Left forelimb (tissue), 1 donor: ENCODE data around the gene IFT74.

ENCODE experiments used
- DNase-seq: peaks from one replicate; pipeline ENCODE4 v3.0.0-alpha.2; 2018; ENCODE audit warnings: low spot score

Gene IFT74

GRCh38 chr9:26974927-26975326 is 18.7 kb downstream of the IFT74 start:
- DNase-seq: no peak

GRCh38 chr9:26975728-26976707 is 19.8 kb downstream of the IFT74 start:
- DNase-seq: no peak

DNA sequence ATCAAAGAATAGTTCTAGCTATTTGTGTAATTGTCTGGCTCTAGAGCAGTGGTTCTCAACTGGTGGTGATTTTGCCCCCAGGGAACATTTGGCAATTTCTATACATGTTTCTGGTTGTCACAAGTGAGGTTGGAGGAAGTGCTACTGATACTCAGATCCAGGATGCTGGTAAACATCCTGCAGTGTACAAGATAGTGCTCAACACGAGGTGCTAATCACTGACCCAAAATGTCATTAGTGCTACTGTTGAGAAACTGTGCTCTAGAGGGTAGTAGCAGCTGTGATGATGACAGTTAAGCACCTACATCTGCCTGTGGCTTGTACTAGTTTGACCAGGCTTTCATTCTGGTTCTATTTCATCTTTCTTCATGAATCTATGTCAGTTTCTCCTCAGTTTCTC is 27.1 kb downstream of the IFT74 start:
- DNase-seq: no peak

DNA sequence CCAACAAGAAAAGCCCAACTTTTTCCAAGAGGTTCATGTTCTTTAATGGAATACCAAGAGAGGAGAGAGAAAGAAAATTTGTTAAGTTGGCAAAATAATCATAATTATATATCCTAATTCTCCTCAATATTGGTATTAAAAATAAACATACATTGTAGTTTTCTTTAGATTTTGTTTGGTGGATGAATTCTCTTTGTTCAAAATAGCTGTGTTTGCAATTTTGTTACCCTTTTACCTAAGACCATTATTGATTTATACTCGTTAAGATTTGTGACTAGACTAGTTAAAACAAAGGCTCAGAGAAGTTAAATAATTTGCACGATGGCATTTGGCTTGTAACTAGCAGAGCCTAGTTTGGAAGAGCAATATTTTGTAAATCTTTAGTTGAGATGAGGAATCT is 39.6 kb downstream of the IFT74 start:
- DNase-seq: no peak

- DNase-seq: no peak
These were observed 47.3 kb downstream of the IFT74 start for GRCh38 chr9:27003426-27004077.

- no peak for DNase-seq
These were observed 49.3 kb downstream of the IFT74 start, which contains the start of gene LRRC19 for GRCh38 chr9:27005491-27005890. TSS of gene LRRC19 (minus strand) at chr9:27005672. CDS start at chr9:26999694, 5,978 bp downstream.

DNA sequence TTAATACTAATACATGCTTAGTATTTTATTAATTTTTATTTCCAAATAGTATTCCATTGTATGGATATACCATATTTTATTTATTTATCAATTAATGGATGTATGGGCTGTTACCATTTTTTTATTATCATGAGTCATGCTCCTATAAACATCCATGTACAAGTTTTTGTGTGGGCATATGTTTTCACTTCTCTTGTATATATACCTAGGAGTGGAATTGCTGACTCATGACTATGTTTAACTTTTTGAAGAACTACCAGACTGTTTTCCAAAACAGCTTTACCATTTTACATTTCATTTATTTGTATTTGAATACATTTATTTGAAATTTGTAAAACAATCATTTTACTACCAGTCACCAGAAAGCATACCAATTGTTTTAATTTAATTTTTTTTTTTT is 63.4 kb downstream of the IFT74 start:
- DNase-seq: no peak

GRCh38 chr9:27022920-27023319 is 66.7 kb downstream of the IFT74 start:
- DNase-seq: no peak

- DNase-seq: no peak
These were observed 73.0 kb downstream of the IFT74 start for GRCh38 chr9:27029186-27029585.

GRCh38 chr9:27033815-27034403 is 77.7 kb downstream of the IFT74 start:
- DNase-seq: no peak

DNA sequence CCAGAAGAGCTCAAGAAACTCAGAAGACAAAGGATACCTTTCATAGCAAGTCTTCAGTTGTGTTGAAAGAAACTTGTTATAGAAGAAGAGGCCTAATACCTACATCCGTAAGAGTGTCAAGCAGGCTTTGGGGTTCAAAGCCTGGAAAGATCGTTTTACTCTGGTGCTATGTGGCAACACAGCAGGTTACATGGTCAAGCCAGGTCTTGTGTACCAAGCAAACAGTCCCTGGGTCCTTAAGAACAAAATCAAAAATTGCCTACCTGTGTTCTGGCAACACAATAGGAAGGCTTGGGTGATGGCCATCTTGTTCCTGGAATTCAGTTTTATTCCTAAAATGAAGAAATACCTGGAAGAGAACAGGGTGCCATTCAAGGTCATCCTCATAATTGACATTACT is 81.3 kb downstream of the IFT74 start:
- DNase-seq: no peak

- DNase-seq: no peak
These were observed 85.5 kb downstream of the IFT74 start for GRCh38 chr9:27041746-27042145.

DNA sequence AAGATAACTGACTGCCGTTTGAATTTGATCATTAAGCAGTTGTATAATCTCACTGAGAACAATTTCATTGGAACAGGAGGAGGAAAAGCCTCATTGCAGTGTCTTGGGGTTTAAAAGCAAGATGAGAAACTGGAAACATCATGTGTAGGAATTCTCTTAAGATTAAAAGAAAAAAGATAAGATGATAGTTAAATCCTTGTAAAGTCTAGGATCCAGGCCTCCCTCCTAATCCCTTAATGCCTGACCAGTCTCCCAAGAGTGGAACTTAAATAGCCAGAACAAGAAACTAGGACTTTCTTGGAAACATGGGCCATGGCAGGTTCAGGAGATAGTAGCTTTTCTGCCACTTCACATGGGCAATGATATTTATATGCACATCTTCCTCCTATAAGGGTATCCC is 86.3 kb downstream of the IFT74 start:
- DNase-seq: no peak

DNA sequence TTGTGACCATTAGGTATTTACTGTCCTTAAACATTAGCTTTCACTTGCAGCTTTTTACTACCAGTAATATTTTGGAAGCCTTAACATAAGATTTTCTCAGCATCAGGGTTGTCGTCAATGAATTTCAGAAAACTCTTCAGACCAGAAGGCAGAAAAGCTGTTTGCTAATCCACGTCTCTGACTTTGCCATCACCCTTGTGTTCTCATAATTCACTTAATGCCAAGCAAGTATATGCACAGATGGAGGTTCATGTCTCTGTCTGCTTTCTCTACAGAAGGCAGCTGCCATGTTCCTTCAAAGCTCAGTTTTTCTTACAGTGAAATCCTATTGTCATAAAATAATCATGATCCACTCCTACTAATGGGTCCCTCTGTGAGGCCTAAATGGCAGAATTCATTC is 87.0 kb downstream of the IFT74 start:
- no peak for DNase-seq

DNA sequence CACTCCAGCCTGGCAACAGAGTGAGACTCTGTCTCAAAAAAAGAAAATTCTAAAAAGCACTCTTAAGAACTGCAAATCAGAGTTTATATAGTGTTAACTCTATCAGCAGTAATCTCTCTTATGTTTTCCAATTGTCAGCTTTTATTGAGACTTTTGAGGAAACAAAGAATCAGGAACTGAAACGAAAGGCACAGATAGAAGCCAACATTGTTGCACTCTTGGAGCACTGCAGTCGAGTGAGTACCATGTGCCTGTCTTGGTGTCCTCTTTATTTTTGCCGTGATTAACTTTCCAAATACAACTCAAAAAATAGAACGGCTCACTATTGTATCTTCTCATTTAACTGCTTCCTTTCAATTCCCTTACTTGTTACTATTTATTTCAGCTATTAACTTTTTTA is 90.9 kb downstream of the IFT74 start:
- DNase-seq: no peak

DNA sequence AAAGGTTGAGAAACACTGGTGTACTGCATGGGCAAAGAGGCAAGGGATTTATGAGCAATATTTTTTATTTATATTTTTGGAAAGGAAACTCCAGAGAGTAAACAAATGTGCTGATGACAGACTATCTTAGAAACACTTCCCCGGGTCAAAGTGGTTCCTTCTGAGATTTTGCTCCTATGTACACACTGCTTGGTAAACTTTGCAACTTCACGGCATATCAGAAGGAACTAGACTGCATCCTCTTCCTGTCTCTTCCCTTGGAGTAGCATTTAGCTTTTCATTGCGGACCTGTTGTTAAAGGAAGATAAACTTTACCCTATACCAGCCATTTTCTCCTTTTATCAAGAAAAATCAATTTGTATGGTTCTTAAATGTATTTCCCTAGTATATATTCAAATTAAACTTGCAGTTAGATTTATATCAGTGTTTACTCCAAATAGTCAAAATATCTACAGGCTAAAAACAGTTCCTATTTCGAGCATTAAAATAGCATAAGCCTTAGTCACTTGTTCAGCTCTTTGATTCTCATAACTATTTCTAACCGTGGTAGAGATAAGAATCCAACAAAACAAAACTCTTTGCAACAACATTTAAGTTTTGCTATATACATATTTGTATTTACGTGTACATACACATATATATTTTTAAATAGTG is 97.3 kb downstream of the IFT74 start:
- DNase-seq: no peak

- no peak for DNase-seq
These were observed 97.9 kb downstream of the IFT74 start for GRCh38 chr9:27054125-27054524.

- DNase-seq: no peak
These were observed 98.6 kb downstream of the IFT74 start for GRCh38 chr9:27054841-27055240.

DNA sequence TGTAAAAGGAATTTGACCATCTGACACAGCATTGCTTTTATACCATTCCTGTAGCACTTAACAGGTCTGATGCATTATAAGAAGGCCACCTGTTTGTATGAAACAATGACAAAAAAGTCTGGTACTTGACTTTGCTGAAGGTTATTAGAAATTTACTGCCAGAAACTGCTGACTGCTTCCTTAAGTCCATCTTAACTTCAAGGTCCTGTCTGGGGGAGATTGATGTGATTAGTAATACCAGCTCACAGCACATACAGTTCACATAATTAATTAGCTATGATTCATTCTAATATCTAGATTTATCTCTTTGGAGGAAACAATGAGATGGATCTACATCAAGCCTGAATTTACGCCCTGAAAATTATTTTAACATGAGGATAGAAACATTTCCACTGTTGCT is 103.2 kb downstream of the IFT74 start:
- DNase-seq: no peak

DNA sequence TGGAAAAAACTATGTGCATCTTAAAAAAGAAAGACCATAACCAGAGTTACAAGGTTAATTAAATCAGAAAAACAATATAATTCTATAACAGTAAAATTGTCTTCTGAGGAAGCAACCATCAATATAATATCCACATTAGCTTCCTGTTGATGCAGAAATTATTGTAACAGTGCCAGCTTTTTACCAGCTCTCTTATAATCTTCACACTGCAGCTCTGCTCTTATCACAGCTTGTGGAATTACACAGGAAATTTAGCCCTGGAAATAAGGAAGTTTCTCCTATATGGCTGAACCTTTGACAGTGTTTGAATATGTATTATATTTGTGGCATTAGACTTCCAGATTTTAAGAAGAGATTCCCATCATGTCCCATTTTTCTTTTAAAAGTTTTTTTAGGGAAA is 103.7 kb downstream of the IFT74 start:
- no peak for DNase-seq

- no peak for DNase-seq
These were observed 109.1 kb downstream of the IFT74 start for GRCh38 chr9:27065288-27065687.
